Psoas muscle (tissue), 8 donors: ENCODE data around the gene HPS3. TPM values are rescaled to one million over a fixed set of nuclear protein-coding genes. Genes with fewer than 3 reads are reported as not detected.
"Not testable (repeated sequence)": the region's sequence is repeated elsewhere in the genome, so short reads cannot be mapped to it uniquely, and the experiment has no call there.

Experiments used
- ATAC-seq, 4 donors: fragments of 200-7000 bp; cut with Tn5 transposase; one replicate each; pipeline ENCODE4 v1.9.1; 2020; ENCODE audit warnings: moderate library complexity in 3 of 4, mild to moderate bottlenecking in 2 of 4
- DNase-seq, 2 donors: peaks; one replicate each; pipeline ENCODE4 v3.0.0-alpha.2; 2020
- H3K27ac ChIP-seq: fragments of 200-600 bp; one replicate; pipeline ENCODE4 v1.8.0; 2022
- H3K27me3 ChIP-seq, 3 donors: fragments of 200-600 bp in 1 of 3; one replicate each; pipeline versions ENCODE4 v1.6.1 to v1.8.0; 2013 to 2022; ENCODE audit warnings: low read length in 2 of 3, mild to moderate bottlenecking in 2 of 3, moderate library complexity in 1 of 3; ENCODE audit not compliant: insufficient read depth in 3 of 3
- H3K36me3 ChIP-seq, 2 donors: fragments of 200-600 bp in 1 of 2; one replicate each; pipeline versions ENCODE4 v1.6.1 to v1.8.0; 2013 to 2022; ENCODE audit warnings: low read depth in 1 of 2, mild to moderate bottlenecking in 1 of 2, moderate library complexity in 1 of 2; ENCODE audit not compliant: insufficient read depth in 1 of 2
- H3K4me1 ChIP-seq: fragments of 200-600 bp; one replicate; pipeline ENCODE4 v1.8.0; 2022
- H3K4me3 ChIP-seq: fragments of 200-600 bp; one replicate; pipeline ENCODE4 v1.8.0; 2022; ENCODE audit warnings: mild to moderate bottlenecking
- H3K9me3 ChIP-seq: fragments of 200-600 bp; one replicate; pipeline ENCODE4 v1.8.0; 2022
- WGBS, 3 donors: extraction: QIAGEN DNeasy Blood & Tissue Kit; methylation state at CpG; one replicate each; pipeline versions ENCODE4 v1.1.6 to v1.1.7; 2013; 5-methylcytosine and 5-hydroxymethylcytosine counted together
- intact Hi-C, 2 donors: fragments of 100-400 bp; cut with DNase I; formaldehyde crosslinking; loops; one replicate each; pipeline versions ENCODE4 v1.11.0 to v1.14.2; 2022
- polyA plus RNA-seq, 3 donors: library from polyadenylated mRNA; stranded (reverse); fragments of 200-250 nt; gene quantifications; one replicate each; pipeline ENCODE4 v1.2.3, GENCODE V29; 2013
- total RNA-seq, 4 donors: library from RNA; stranded (reverse); fragmentation: NEBNext Ultra II Directional in 2 of 4; extraction: Animal tissue kit (Norgen Biotek cat#: 25700) in 2 of 4; gene quantifications; one replicate each; pipeline versions ENCODE4 v1.2.1 to v1.2.4, GENCODE V29; 2021 to 2023
- TF ChIP-seq, protein P1 (sequence below): fragments of 200-600 bp; IDR thresholded peaks from one replicate; pipeline ENCODE4 v1.8.0; 2022; ENCODE audit warnings: antibody characterized with exemption
- donor health status: healthy with polysubstance abuse.
- donor health status: DM: no; HTN: no; CAD: no; lungs with moderate emphysema.
- donor health status: Bipolar disorder and iron deficiency.
- donor health status: healthy.
- donor health status: DM: yes; HTN: yes; CAD: no.
- donor health status: DM: no; HTN: no; CAD: no.
- donor health status: DM: no; HTN: no; CAD: no.
- donor health status: DM: yes; HTN: yes; CAD: no.

HPS3 gene
- total and polyA plus RNA-seq, 7 donors: 2.2 to 7.3 (median 3.5) TPM

DNA sequence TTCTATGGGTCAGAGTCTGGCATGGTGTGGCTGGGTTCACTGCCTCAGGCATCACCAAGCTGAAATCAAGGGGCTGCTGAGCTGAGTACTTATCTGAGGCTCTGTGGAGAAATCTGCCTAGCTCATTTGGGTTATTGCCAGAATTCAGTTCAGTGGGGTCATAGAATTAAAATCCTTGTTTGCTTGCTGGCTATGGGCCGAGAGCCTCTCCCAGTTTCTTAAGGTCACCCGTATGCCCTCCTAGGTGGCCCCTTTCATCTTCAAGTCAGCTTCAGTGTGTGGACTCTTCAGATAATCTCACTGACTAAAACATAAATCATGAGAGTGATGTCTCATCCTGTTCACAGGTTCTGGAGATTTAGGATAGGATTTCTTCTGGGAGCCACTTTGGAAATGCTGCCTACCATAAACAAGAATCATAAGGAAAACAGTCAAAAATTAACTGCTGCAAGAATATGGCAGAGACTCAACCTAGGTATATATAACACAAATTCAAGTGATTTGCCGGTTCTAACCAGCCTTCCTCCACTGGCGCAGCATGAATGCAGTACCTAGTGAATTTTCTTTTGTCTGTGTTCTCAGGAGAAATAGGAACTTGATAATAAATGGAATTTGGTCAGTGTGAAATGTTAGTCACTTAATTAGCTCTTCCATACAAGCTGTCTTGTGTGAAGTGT is 86.9 kb downstream of the HPS3 start:
- no peak for ATAC-seq
- Histone ChIP-seq H3K27me3 (no peaks in the 10 kb centered on the region), H3K4me3 (no peak overlapping the region), H3K4me1 (peaks cover 3% of the 10 kb centered on the region), H3K36me3 (no peaks in the 10 kb centered on the region), H3K9me3 (no peaks in the 10 kb centered on the region), H3K27ac (no peak overlapping the region)
- intact Hi-C loops: no loop called here
- WGBS, 3 donors: 63 to 79% (median 67%) methylated on average over 4 of the region's 4 CpGs
- no peak for DNase-seq
- TF ChIP-seq, protein P1, sequence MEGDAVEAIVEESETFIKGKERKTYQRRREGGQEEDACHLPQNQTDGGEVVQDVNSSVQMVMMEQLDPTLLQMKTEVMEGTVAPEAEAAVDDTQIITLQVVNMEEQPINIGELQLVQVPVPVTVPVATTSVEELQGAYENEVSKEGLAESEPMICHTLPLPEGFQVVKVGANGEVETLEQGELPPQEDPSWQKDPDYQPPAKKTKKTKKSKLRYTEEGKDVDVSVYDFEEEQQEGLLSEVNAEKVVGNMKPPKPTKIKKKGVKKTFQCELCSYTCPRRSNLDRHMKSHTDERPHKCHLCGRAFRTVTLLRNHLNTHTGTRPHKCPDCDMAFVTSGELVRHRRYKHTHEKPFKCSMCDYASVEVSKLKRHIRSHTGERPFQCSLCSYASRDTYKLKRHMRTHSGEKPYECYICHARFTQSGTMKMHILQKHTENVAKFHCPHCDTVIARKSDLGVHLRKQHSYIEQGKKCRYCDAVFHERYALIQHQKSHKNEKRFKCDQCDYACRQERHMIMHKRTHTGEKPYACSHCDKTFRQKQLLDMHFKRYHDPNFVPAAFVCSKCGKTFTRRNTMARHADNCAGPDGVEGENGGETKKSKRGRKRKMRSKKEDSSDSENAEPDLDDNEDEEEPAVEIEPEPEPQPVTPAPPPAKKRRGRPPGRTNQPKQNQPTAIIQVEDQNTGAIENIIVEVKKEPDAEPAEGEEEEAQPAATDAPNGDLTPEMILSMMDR: no peak

DNA sequence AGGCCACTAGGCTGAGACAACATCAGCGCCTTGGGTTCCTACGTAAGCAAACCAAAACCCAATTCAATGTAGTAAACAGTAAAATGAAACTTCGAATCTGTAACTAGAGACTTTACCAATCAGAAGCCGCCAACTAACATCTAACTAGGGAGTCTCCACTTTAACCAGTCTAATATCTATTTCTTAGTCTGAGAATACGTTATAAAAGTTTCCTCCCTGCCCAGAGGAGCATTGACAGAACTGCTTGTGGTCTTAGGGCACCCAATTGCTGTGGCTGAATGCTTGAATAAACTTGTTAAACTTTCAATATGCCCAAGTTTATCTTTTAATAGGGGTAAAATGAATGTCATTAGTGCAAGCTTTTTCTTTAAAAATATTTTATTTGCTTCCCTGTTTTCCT is 87.9 kb downstream of the HPS3 start:
- ATAC-seq: no peak

DNA sequence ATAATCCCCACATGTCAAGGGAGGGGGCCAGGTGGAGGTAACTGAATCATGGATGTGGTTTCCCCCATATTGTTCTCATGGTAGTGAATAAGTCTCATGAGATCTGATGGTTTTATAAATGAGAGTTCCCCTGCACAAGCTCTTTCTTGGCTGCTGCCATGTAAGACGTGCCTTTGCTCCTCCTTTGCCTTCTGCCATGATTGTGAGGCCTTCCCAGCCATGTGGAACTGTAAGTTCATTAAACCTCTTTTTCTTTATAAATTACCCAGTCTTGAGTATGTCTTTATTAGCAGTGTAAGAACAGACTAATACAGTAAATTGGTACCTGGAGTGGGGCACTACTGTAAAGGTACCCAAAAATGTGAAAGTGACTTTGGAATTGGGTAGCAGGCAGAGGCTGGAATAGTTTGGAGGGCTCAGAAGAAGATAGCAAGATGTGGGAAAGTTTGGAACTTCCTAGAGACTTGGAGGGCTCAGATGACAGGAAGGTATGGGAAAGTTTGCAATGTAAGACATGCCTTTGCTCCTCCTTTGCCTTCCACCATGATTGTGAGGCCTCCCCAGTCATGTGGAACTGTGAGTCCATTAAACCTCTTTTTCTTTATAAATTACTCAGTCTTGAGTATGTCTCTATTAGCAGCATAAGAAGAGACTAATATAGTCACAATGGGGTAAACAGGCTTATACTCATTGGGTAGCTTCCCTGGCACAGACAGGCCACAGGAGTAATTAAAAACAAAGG is 90.1 kb downstream of the HPS3 start:
- DNase-seq, ATAC-seq, H3K4me1 ChIP-seq, H3K27me3 ChIP-seq, H3K36me3 ChIP-seq, H3K4me3 ChIP-seq, H3K9me3 ChIP-seq, H3K27ac ChIP-seq: not testable (repeated sequence)
- intact Hi-C loops: loop anchor here in 1 of 2 donors (2.0 kb wide), 1 partner anchor 15 kb away; no protein-coding TSS in a partner anchor
- WGBS, 3 donors: 81 to 92% (median 88%) methylated on average over 1 of the region's 1 CpG

More for the DNA sequence above, 87.9 kb downstream of the HPS3 start:
- Histone ChIP-seq H3K4me3 (no peak overlapping the region), H3K9me3 (no peaks in the 10 kb centered on the region), H3K4me1 (peaks cover 3% of the 10 kb centered on the region), H3K27me3 (no peaks in the 10 kb centered on the region), H3K27ac (no peak overlapping the region), H3K36me3 (no peaks in the 10 kb centered on the region)
- intact Hi-C loops: no loop called here
- TF ChIP-seq, protein P1: no peak
- DNase-seq: no peak
- WGBS, 3 donors: 88 to 92% (median 89%) methylated on average over 5 of the region's 5 CpGs

DNA sequence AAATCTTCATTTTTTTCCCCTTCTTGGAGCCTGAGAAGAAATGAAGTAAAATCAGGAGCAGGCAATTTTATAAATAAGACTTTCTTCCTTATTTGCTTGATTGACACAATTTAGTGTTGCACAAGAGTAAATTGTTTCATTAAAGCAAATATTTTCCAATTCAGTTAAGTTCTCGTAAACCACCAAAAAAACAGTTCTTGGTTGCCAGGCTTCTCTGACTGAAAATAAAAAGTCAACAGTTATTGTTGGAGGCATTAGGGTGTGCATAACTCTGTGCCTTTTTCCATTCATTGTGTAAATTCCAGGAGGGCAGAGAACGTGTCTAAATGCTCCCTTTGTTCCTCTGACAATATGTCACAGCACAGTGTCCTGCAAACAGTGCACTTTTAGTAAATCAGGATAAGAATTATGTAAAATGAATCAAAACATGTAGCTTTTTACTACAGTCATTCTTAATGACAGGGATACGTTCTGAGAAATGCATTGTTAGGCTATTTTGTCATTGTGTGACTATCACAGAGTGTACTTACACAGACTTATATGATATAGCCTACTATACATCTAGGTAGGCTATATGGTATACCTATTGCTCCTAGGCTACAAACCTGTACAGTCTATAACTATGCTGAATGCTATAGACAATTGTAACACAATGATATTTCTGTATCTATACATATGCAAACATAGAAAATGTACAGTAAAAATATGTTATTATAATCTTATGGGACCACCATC is 92.5 kb downstream of the HPS3 start, which contains the start of gene CP:
TSS of gene CP (minus strand) at position 47 of the 735 bp plus-strand sequence. CDS start at position 10, 37 bp downstream.
- no peaks in the 10 kb centered on the region for H3K9me3 ChIP-seq
- H3K4me3 ChIP-seq: peak within 1 kb of the TSS; percentile 1
- ATAC-seq (no peak), DNase-seq (no peak)
- no peaks in the 10 kb centered on the region for H3K27me3 ChIP-seq
- TF ChIP-seq, protein P1: no peak
- 51 to 57% (median 54%) methylated on average over 3 of the region's 3 CpGs for WGBS, 3 donors
- H3K36me3 ChIP-seq: no peaks in the 10 kb centered on the region
- H3K27ac ChIP-seq: no peak within 1 kb of the TSS
- intact Hi-C loops: loop anchor here in 1 of 2 donors (2.0 kb wide), 1 partner anchor 17 kb away; no protein-coding TSS in a partner anchor
- H3K4me1 ChIP-seq: peaks cover 4% of the 10 kb centered on the region

Other genes with a start within 250 kb of the HPS3 start
- gene GYG1, start 138.1 kb upstream of the HPS3 start, total RNA-seq: 100 to 1,000 TPM; 305 to 550 (median 419) TPM
- gene GYG1, start 138.1 kb upstream of the HPS3 start, polyA plus RNA-seq: 100 to 1,000 TPM; 164 to 373 (median 338) TPM
- gene HLTF, start 43.1 kb upstream of the HPS3 start, total RNA-seq: 10 to 100 TPM in 2 of 4 donors, 1 to 10 TPM in 2; 5.0 to 10.1 (median 8.9) TPM
- gene HLTF, start 43.1 kb upstream of the HPS3 start, polyA plus RNA-seq: 1 to 10 TPM; 2.8 to 4.0 (median 3.5) TPM
- 1 to 10 TPM; 1.0 to 3.5 (median 1.8) TPM for gene CP, start 92.2 kb downstream of the HPS3 start, total RNA-seq
- gene CP, start 92.2 kb downstream of the HPS3 start, polyA plus RNA-seq: 1 to 10 TPM in 2 of 3 donors, under 1 TPM in 1; 0.23 to 2.3 (median 2.2) TPM
- 1 to 10 TPM; 1.8 to 7.7 (median 4.5) TPM for gene TM4SF18, start 204.0 kb downstream of the HPS3 start, total RNA-seq
- 1 to 10 TPM; 2.7 to 4.6 (median 3.4) TPM for gene TM4SF18, start 204.0 kb downstream of the HPS3 start, polyA plus RNA-seq
- gene TM4SF1, start 248.0 kb downstream of the HPS3 start, total RNA-seq: 10 to 100 TPM; 32.9 to 61.1 (median 51.3) TPM
- gene TM4SF1, start 248.0 kb downstream of the HPS3 start, polyA plus RNA-seq: 10 to 100 TPM; 30.7 to 52.8 (median 44.2) TPM